GM20431 (cell line): ENCODE measurements around the gene NEO1.

Experiments used
- in situ Hi-C: fragments of 300-500 bp; cut with MseI, MboI; formaldehyde crosslinking; loops from one replicate; pipeline ENCODE4 v1.15.0; 2020; ENCODE audit warnings: low sequenced_read_pairs; ENCODE audit not compliant: unreplicated experiment

The NEO1 gene

GRCh38 chr15:73069109-73069508, 16.8 kb downstream of the NEO1 start:
- in situ Hi-C loops = no loop called here

GRCh38 chr15:73072894-73073293, 20.6 kb downstream of the NEO1 start:
- in situ Hi-C loops = no loop called here

- in situ Hi-C loops = no loop called here
Observed at GRCh38 chr15:73074241-73074640, 22.0 kb downstream of the NEO1 start.

- in situ Hi-C loops = loop anchor here (25.0 kb wide), 1 partner anchor 363 kb away; no protein-coding TSS in a partner anchor
Observed at GRCh38 chr15:73075160-73075859, 23.0 kb downstream of the NEO1 start.

- in situ Hi-C loops = loop anchor here (25.0 kb wide), 1 partner anchor 366 kb away; no protein-coding TSS in a partner anchor
Observed at GRCh38 chr15:73078291-73078690, 26.0 kb downstream of the NEO1 start.

GRCh38 chr15:73078722-73079121, 26.5 kb downstream of the NEO1 start:
- in situ Hi-C loops = loop anchor here (25.0 kb wide), 1 partner anchor 366 kb away; no protein-coding TSS in a partner anchor

- in situ Hi-C loops = loop anchor here (25.0 kb wide), 1 partner anchor 367 kb away; no protein-coding TSS in a partner anchor
Observed at GRCh38 chr15:73079565-73079964, 27.3 kb downstream of the NEO1 start.

- in situ Hi-C loops = loop anchor here (25.0 kb wide), 1 partner anchor 369 kb away; no protein-coding TSS in a partner anchor
Observed at GRCh38 chr15:73081321-73081958, 29.2 kb downstream of the NEO1 start.

GRCh38 chr15:73082812-73083211, 30.5 kb downstream of the NEO1 start:
- in situ Hi-C loops = loop anchor here (25.0 kb wide), 1 partner anchor 371 kb away; no protein-coding TSS in a partner anchor

- in situ Hi-C loops = loop anchor here (25.0 kb wide), 1 partner anchor 375 kb away; no protein-coding TSS in a partner anchor
Observed at GRCh38 chr15:73087098-73087497, 34.8 kb downstream of the NEO1 start.

GRCh38 chr15:73105064-73105463, 52.8 kb downstream of the NEO1 start:
- in situ Hi-C loops = no loop called here

GRCh38 chr15:73108676-73109075, 56.4 kb downstream of the NEO1 start:
- in situ Hi-C loops = no loop called here

GRCh38 chr15:73109765-73110164, 57.5 kb downstream of the NEO1 start:
- in situ Hi-C loops = no loop called here

GRCh38 chr15:73110201-73110600, 57.9 kb downstream of the NEO1 start:
- in situ Hi-C loops = no loop called here

- in situ Hi-C loops = no loop called here
Observed at GRCh38 chr15:73114064-73114463, 61.8 kb downstream of the NEO1 start.

- in situ Hi-C loops = no loop called here
Observed at GRCh38 chr15:73116164-73116563, 63.9 kb downstream of the NEO1 start.

- in situ Hi-C loops = no loop called here
Observed at GRCh38 chr15:73118055-73118454, 65.8 kb downstream of the NEO1 start.

GRCh38 chr15:73119478-73119877, 67.2 kb downstream of the NEO1 start:
- in situ Hi-C loops = no loop called here

GRCh38 chr15:73120269-73120668, 68.0 kb downstream of the NEO1 start:
- in situ Hi-C loops = no loop called here

GRCh38 chr15:73125219-73125618, 73.0 kb downstream of the NEO1 start:
- in situ Hi-C loops = no loop called here

- in situ Hi-C loops = no loop called here
Observed at GRCh38 chr15:73127302-73127936, 75.2 kb downstream of the NEO1 start.
